ENCODE results near the gene ZSCAN31. TPM values are rescaled to one million over a fixed set of nuclear protein-coding genes. Genes with fewer than 3 reads are reported as not detected.

The ZSCAN31 gene
- total and polyA plus RNA-seq, 9 of the 15 experiments (the other 6 are each of a cell fraction or from before 2014, with no cell fraction given): 3.9 to 12.1 (median 7.0) TPM

- no peak for TF ChIP-seq NR0B1 (IDR thresholded peaks at IDR 0.05; ENCODE audit: partially characterized antibody)
- TF ChIP-seq NELFE (IDR thresholded peaks at IDR 0.05; ENCODE audit: insufficient read depth, insufficient read length): no peak
- no peak for TF ChIP-seq MXI1 (IDR thresholded peaks at IDR 0.05; ENCODE audit: low read depth, low read length)
- TF ChIP-seq MIER1 (IDR thresholded peaks at IDR 0.05; ENCODE audit: low read depth): 0 out of 2 replicates have a peak, but pooled peaks have one; percentile 57
- TF ChIP-seq ZKSCAN3 (CRISPR knock-in tag; IDR thresholded peaks at IDR 0.05): peak; percentile 81; the same call in 1 of the 2 replicates
- peak; percentile 75; the same call in 1 of the 2 replicates for TF ChIP-seq NBN (IDR thresholded peaks at IDR 0.05; ENCODE audit: low read depth)
- TF ChIP-seq SLC30A9 (CRISPR knock-in tag; IDR thresholded peaks at IDR 0.05): peak; percentile 87; the same call in 1 of the 2 replicates
- TF ChIP-seq ZNF274 (IDR thresholded peaks at IDR 0.05; ENCODE audit: borderline replicate concordance, low read depth, low read length): no peak
- TF ChIP-seq ZNF76 (CRISPR knock-in tag; IDR thresholded peaks at IDR 0.05; ENCODE audit: borderline replicate concordance): peak; percentile 99
- TF ChIP-seq HSF4 (CRISPR knock-in tag; IDR thresholded peaks at IDR 0.05; ENCODE audit: borderline replicate concordance): peak; percentile 98
- TF ChIP-seq, protein P1, sequence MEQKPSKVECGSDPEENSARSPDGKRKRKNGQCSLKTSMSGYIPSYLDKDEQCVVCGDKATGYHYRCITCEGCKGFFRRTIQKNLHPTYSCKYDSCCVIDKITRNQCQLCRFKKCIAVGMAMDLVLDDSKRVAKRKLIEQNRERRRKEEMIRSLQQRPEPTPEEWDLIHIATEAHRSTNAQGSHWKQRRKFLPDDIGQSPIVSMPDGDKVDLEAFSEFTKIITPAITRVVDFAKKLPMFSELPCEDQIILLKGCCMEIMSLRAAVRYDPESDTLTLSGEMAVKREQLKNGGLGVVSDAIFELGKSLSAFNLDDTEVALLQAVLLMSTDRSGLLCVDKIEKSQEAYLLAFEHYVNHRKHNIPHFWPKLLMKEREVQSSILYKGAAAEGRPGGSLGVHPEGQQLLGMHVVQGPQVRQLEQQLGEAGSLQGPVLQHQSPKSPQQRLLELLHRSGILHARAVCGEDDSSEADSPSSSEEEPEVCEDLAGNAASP (IDR thresholded peaks at IDR 0.05): no peak
- TF ChIP-seq ZNF695 (CRISPR knock-in tag; IDR thresholded peaks at IDR 0.05): no peak
- TF ChIP-seq NR2C1 (IDR thresholded peaks at IDR 0.05): no peak
- peak; percentile 97 for TF ChIP-seq NR2C1 (tag; IDR thresholded peaks at IDR 0.05)
- TF ChIP-seq, protein P2, sequence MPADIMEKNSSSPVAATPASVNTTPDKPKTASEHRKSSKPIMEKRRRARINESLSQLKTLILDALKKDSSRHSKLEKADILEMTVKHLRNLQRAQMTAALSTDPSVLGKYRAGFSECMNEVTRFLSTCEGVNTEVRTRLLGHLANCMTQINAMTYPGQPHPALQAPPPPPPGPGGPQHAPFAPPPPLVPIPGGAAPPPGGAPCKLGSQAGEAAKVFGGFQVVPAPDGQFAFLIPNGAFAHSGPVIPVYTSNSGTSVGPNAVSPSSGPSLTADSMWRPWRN (IDR thresholded peaks at IDR 0.05; ENCODE audit: low read depth): no peak
- TF ChIP-seq SMARCB1 (IDR thresholded peaks at IDR 0.05; ENCODE audit: insufficient read length, low read depth): no peak
- TF ChIP-seq ZNF407 (IDR thresholded peaks at IDR 0.05; ENCODE audit: low read depth): no peak
- no peak for TF ChIP-seq ZNF778 (CRISPR knock-in tag; IDR thresholded peaks at IDR 0.05)
These were observed 18.2 kb upstream of the ZSCAN31 start (continued) for GRCh38 chr6:28353981-28354676.

Measured in K562 (cell line).